Sciatic nerve (tissue), 2 donors: ENCODE measurements around the gene BTNL3. TPM values are rescaled to one million over a fixed set of nuclear protein-coding genes. Genes with fewer than 3 reads are reported as not detected.
"Not testable (repeated sequence)": the region's sequence is repeated elsewhere in the genome, so short reads cannot be mapped to it uniquely, and the experiment has no call there.

ENCODE experiments used
- ATAC-seq: fragments of 200-7000 bp; cut with Tn5 transposase; one replicate; pipeline ENCODE4 v1.9.1; 2020; ENCODE audit warnings: mild to moderate bottlenecking, moderate library complexity
- DNase-seq: peaks from one replicate; pipeline ENCODE4 v3.0.0-alpha.2; 2020; ENCODE audit warnings: low spot score
- intact Hi-C: fragments of 100-400 bp; cut with DNase I; formaldehyde crosslinking; loops from one replicate; pipeline ENCODE4 v1.14.2; 2022
- total RNA-seq: library from RNA; stranded (reverse); fragmentation: NEBNext Ultra II Directional; extraction: Animal tissue kit (Norgen Biotek cat#: 25700); gene quantifications from one replicate; pipeline ENCODE4 v1.2.1, GENCODE V29; 2021
- donor health status: DM: no; HTN: no; CAD: no.
- donor health status: DM: no; HTN: no; CAD: no.

BTNL3 gene
- total RNA-seq, 1 donor from 2014 or later, result not detected

DNA sequence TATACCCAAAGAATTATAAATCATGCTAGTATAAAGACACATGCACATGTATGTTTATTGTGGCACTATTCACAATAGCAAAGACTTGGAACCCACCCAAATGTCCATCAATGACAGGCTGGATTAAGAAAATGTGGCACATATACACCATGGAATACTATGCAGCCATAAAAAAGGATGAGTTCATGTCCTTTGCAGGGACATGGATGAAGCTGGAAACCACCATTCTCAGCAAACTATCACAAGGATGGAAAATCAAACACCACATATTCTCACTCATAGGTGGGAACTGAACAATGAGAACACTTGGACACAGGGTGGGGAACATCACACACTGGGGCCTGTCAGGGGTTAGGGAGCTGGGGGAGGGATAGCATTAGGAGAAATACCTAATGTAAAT is 26.0 kb downstream of the BTNL3 start:
- DNase-seq, intact Hi-C loops, ATAC-seq: not testable (repeated sequence)

GRCh38 chr5:181017448-181017847 is 28.8 kb downstream of the BTNL3 start:
- ATAC-seq, intact Hi-C loops, DNase-seq: not testable (repeated sequence)

GRCh38 chr5:181020688-181021087 is 32.0 kb downstream of the BTNL3 start:
- intact Hi-C loops, result no loop called here
- DNase-seq, result no peak
- ATAC-seq, result no peak

GRCh38 chr5:181024245-181025064 is 35.8 kb downstream of the BTNL3 start:
- no peak for DNase-seq
- intact Hi-C loops, result no loop called here
- no peak for ATAC-seq

DNA sequence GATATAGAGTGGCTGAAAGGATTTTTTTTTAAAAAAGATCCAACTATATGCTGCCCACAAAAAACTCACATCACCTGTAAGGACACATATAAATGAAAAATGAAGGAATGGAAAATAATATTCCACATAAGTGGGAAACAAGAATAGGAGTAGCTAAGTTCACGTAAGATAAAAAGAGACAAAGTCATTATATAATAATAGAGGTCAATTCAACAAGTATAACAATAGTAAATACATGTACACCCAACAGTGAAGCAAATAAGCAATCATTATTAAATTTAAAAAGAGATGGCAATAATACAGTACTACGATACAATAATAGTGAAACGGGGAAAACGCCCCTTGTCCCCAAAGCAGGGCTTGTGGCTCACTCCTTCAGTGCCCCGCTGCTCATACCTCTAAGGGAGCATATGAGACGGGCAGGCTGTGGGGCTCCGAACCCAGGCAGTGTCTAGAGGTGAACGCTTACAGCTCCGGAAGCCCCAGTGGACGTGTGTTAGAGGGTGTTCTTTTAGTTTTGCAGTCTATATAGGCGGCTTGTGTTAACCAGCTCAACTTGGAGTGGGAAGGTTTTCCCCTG is 38.9 kb downstream of the BTNL3 start:
- no peak for DNase-seq
- no peak for ATAC-seq
- intact Hi-C loops, result no loop called here

- DNase-seq, result no peak
- ATAC-seq, result no peak
- intact Hi-C loops, result no loop called here
Observed at GRCh38 chr5:181028032-181028819, 39.6 kb downstream of the BTNL3 start.

- no peak for ATAC-seq
- intact Hi-C loops, result no loop called here
- DNase-seq, result no peak
Observed at GRCh38 chr5:181031716-181032115, 43.1 kb downstream of the BTNL3 start.

- DNase-seq (no peak), ATAC-seq (no peak)
- intact Hi-C loops, result loop anchor here (1.0 kb wide), 1 partner anchor 24 kb away; no protein-coding TSS in a partner anchor
Observed at GRCh38 chr5:181035991-181036815, 47.6 kb downstream of the BTNL3 start.

DNA sequence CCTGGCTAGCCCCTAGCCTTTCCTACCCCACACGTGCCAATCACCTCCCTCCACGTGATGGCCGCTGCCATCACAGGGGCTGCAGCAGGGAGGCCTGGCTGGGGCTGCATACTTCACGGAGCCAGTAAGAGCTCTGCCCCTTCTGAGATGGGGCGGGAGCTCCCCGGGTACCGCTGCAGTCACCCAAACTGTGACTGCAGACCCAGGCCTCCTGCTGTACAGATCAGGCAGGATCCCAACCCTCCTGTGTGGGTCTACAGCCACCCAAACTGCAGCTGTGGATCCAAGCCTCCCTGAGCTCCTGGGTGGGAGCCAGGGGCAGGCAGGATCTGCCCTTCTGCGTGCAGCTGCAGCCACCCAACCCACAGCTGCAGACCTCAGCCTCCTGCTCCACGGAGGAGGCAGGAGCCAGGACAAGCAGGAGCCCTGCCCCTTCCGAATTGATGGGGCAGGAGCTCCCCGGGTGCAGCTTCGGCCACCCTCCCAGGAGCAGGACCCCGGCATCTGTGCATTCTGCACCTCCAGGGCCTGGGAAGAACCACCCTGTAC is 48.2 kb downstream of the BTNL3 start:
- ATAC-seq (no peak), DNase-seq (no peak)
- intact Hi-C loops, result no loop called here

- ATAC-seq (no peak), DNase-seq (no peak)
- intact Hi-C loops, result no loop called here
Observed at GRCh38 chr5:181037365-181037861, 48.8 kb downstream of the BTNL3 start.

DNA sequence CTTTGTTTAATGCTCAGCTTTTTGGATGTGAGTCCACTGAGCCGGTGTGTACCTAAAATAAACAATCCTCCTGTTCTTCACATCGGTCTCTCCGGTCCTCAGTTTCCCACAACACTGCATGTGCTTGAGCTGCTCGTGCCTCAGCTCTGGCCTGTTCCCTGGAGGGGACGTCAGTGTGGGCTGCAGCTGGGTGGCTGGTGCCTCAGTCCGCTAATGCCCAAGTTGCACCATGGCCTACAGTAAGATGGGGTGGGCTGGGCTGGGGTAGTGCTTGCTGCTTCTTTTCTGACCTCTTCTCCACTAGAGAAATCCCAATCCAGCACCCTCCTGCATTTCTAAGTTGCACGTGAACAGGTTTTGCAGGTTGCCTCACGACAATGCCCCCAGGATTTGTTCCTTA is 50.8 kb downstream of the BTNL3 start:
- no peak for DNase-seq
- intact Hi-C loops, result no loop called here
- ATAC-seq, result no peak

GRCh38 chr5:181039931-181040630 is 51.4 kb downstream of the BTNL3 start, which contains the start of gene BTNL9:
TSS of gene BTNL9 (plus strand) at chr5:181040266. CDS start at chr5:181045490, 5,224 bp downstream.
- DNase-seq, result no peak
- intact Hi-C loops, result no loop called here
- ATAC-seq, result no peak

- DNase-seq (no peak), ATAC-seq (no peak)
- intact Hi-C loops, result no loop called here
Observed at GRCh38 chr5:181040631-181040945, 51.9 kb downstream of the BTNL3 start.

DNA sequence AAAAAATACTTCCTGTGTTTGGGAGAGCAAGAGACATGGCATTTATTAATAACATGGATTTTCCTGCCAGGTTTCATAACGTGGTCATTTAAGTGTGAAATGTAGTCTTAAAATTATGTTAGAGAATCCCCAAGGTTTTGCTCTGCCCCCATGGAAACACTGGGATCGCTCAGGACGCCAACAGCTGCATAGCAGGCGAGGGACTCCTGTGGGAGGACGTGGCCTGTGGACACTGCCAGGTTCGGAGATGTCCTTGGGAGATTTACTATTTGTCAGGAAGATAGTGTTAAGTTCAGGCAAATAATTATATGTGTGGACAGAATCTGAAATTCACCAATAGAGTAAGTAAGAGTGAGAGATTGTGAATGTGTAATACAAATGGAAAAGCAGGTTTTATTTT is 52.4 kb downstream of the BTNL3 start:
- DNase-seq (no peak), ATAC-seq (no peak)
- intact Hi-C loops, result no loop called here

GRCh38 chr5:181042036-181042713 is 53.5 kb downstream of the BTNL3 start:
- intact Hi-C loops, result no loop called here
- DNase-seq, result no peak
- no peak for ATAC-seq

GRCh38 chr5:181042722-181043121 is 54.1 kb downstream of the BTNL3 start:
- intact Hi-C loops, result no loop called here
- ATAC-seq (no peak), DNase-seq (no peak)

GRCh38 chr5:181043285-181044092 is 54.8 kb downstream of the BTNL3 start:
- intact Hi-C loops, result no loop called here
- ATAC-seq, result no peak
- no peak for DNase-seq
